Hematopoietic multipotent progenitor cell treated with erythropoietin and hydrocortisone succinate and interleukin-3 and kit ligand, for 17 days (in vitro differentiated cells): ENCODE results near the gene CNTN5.
"Not testable (repeated sequence)": the region's sequence is repeated elsewhere in the genome, so short reads cannot be mapped to it uniquely, and the experiment has no call there.

ENCODE experiments used
- DNase-seq: peaks from one replicate; pipeline ENCODE4 v3.0.0-alpha.2; 2015; ENCODE audit warnings: low spot score

The CNTN5 gene

GRCh38 chr11:99275521-99275920 lies 254.8 kb downstream of the CNTN5 start:
- DNase-seq: no peak

DNA sequence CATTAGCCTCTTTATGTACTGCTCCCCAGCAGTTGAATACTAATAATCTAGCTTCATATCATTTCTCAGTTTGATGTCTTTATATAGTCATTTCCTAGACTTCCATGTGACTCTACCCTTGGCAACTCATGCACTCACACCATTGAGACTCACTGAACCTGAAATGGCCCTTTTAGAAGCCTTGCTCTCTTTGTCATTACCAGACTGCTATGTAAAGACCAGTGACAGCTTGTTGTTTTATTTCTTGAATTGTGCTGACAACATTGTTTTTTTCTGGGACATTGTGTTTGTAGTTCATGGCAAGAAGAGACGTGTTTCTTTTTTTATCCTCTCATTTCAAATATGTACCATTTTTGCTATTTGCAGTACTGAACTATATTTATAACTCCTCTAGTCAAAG lies 256.5 kb downstream of the CNTN5 start:
- no peak for DNase-seq

DNA sequence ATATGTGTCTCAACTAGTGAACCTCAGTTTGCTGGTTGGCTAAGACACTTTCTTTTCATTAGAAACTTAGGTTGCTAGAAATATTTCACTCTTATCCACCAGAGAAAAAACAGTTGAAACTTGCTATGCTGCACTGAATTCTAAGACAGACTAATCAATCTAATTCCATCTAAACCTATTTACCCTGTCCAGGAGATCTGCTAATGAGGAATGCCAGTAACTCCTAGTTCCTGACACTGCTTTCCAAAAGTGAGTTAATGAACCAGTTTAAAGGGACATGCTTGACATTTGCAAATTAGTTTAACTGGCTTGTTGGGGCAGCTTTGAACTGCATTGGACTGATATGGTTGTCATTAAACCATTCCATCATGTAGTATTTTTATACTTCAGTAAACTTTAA lies 258.5 kb downstream of the CNTN5 start:
- DNase-seq: no peak

DNA sequence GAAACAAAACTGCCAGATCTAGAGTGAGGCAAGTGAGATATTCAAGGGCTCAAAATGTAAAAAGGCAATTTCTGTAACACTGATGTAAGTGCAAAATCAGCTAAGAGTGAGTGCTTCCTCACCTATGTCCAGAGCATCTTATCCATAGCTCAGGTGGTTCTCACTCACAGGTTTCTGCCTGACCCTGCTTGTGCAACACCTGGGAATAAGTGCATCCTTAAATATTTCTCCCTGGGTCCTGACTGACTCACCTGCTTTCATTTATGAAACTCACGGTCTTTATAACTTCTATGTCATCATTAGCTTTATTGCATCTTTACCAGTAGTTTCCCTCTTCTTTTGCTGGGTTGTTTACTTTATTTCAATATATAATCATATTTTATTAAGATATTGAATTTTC lies 260.6 kb downstream of the CNTN5 start:
- DNase-seq: no peak

DNA sequence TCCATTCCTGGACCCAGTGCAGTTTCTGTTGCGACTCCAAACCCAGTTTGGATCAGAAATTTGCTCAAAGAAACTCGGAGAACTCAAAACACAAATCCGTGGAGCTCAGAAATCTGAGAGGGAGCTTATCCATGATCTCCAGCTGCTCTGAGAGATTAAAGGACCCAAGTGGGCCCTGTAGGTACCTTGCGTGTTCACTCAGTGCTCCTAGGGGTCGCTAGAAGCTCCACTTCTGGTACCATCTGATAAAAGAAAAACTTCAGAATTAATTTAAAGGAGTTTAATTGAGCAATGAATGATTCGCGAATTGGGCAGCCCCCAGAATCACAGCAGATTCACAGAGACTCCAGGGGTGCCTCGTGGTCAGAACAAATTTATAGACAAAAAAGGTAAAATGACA lies 277.2 kb downstream of the CNTN5 start:
- not testable (repeated sequence) for DNase-seq

DNA sequence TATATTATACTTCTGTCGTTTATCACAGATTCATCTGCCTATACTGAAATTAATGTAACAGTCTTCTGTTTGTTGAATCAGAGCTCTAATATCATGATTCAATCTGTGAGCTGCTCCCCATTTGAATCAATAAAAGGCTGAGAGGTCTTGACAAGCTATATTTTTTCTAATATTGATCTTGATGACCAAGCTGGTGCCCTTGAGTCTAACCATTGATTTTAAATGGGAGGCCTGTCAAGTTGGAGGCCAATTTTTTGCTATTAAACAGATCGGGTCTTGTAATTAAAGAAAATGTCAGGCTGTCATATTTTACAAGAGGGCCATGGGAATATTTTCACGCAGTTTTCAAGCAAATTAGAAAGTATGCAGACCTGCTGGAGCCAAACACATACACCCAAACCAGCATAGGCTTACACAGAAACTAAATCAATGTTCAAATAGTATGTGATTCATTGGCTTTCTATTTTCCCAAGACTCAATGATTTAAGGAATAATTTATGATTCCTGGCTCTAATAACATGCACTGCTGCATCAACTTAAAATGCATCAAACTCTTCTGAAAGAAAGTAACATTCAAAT lies 286.9 kb downstream of the CNTN5 start:
- no peak for DNase-seq

DNA sequence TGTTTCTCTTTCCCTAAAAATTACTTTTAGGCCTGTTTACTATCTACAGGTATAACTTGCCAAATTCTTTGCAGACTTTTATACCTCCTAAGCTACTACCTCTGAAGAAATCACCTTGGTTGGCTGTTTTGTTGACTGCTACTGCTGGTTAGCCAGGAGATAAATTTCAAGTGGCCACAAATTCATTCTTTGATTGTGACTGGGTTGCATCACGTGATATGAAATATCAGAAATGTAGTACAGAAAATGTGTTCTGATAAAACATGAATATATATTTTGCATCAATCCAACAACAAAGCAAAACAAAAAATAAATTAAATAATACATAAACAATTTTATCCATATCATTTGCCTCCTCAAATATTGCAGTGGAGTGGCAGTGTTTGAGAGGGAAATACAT lies 291.1 kb downstream of the CNTN5 start:
- DNase-seq: no peak

DNA sequence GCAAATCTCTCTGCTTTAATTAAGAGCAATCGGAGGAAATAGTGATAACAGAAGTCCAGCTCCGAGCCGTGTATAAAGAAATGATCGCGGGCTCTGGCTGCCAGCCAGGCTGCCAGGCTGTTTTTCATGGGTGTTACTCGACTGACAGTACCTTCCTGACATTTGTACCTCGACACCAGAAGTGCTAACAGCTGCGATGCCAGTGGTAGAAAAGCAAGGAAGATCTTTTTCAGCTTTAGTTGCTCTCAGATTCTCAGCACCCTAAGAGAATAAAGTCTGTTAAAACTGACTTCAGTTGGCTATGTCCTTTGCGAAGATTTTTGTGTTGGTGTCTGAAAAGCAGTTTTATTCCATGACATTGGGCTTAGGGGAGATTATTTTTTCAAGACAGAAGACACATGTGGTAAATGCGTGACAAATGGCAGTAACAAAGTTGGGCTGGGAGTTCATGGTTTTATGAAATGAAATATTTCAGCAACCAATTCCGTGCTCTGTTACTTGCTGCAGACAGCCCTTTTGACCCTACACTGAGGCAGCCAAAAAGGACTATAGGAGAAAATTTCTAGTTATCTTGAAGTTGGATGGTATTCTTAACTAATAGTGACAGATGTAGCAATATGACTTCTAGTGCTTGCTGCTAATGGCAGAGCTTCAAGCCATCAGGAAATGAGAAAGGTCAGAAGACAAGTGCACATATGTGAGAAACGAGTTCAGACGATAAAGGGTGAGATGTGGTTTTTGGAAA lies 296.2 kb downstream of the CNTN5 start:
- DNase-seq: no peak

DNA sequence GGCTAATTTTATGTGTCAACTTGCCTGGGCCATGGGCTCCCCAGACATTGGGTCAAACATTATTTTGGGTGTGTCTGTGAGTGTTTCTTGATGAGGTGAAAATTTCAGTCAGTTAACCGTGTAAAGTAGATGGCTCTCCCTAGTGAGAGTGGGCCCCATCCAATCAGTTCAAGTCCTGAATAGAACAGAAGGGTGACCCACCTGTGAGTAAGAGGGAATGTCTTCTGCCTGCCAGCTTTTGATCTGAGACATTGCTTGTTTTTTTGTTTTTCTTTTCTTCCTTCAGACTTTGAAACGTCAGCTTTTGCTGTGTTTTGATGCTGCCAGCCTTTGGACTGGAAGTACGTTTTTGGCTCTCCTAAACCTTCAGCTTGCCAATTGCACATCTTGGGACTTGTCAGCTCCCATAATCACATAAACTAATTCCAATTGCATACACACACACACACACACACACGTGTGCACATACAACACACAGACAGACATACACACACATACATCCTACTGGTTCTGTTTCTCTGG lies 300.1 kb downstream of the CNTN5 start:
- DNase-seq: no peak

DNA sequence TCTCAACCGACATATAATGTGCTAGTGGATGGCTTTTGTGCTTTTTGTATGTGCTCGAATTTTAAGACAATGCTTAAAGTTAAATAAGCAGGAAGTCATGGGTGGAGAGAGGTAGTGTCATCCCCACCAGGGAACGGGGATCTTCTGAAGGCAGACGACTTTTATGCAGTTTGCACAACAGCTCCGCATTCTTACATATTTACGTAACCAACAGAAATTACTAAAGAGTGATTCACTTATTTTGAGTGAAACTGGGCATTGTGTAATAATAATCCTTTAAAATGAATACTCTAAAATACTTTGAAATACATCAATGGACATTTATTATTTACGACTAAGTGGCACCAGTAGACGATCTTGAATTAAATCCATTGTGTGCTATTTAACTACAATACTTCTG lies 305.1 kb downstream of the CNTN5 start:
- DNase-seq: no peak

DNA sequence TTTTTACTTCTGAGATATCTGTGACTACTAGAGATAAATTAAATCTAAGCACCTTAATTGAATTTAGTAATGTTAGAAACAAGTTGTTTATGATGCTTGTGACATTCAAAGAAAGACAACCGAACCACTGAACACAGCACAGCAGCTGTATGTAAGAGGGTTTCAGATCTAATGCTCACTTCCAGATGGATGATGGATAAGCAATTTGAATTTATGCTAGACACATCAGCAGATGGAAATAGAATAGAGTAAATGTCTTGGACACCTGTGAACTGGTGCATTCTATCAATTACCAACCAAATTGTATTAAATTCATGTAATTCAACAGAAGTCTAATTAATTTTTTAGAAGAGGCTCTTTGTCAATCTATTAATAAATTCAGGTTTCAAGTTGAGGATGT lies 306.3 kb downstream of the CNTN5 start:
- no peak for DNase-seq

GRCh38 chr11:99327527-99327926 lies 306.8 kb downstream of the CNTN5 start:
- no peak for DNase-seq

GRCh38 chr11:99333621-99334020 lies 312.9 kb downstream of the CNTN5 start:
- DNase-seq: no peak

DNA sequence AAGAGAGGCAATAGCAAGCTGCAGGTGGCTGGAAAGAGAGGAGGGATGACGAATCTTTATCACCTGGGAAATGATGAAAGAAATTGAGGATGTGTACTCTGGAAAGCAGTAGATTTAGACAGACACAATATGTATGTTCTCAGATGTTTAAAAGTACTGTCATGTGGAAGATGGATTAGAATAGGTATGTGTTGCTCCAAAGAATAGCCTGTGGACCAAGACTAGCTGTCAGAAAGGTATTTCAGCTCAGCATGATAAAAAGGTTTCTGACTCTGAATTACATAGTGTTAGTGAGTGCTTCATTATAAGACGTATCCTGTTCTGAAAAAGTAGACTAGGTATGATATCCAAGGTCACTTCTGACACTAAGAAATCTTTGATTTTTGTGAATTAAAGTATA lies 322.4 kb downstream of the CNTN5 start:
- no peak for DNase-seq

DNA sequence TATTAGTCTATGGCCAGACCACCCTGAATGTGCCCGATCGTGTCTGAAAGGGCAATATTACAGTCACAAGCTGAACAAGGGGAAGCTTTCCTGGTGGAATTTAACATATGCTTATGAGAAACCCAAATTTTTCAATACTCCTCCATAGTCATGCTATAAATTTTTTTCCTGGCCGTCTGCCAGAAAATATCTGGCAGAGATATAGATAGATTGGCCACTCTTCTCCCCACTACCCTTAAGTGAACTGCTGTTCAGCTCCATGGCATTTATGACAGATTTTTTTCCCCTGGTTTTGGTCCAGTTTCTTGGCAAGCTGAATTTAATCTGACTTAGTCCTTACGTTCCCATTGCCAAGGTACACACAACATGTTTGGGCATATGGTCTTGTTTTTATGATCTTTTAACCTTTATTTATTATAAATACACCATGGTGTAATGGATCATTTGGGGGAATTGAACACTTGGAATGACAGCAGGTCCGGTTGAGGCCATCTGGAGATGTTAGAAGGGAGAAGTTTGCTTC lies 328.5 kb downstream of the CNTN5 start:
- DNase-seq: no peak

GRCh38 chr11:99351624-99352023 lies 330.9 kb downstream of the CNTN5 start:
- DNase-seq: no peak

GRCh38 chr11:99352642-99353041 lies 331.9 kb downstream of the CNTN5 start:
- DNase-seq: no peak

DNA sequence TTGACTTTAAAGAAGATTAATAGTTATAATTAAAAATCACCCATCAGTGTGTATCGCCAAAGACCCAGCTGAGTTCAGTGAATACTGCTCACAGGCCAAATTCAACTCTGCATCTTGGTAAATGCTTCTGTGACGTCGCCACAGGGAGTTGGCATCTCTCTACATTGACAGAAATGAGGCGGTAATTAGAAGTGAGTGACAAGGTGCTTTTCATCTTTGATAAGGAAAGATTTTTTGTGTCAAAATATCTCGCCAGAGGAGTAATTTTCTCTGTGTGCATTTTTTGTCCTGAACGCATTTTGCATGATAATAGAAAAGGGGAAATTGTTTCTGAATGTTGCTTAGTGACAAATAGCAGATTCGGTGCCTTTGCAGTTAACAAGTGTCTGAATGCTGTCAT lies 345.8 kb downstream of the CNTN5 start:
- DNase-seq: no peak

DNA sequence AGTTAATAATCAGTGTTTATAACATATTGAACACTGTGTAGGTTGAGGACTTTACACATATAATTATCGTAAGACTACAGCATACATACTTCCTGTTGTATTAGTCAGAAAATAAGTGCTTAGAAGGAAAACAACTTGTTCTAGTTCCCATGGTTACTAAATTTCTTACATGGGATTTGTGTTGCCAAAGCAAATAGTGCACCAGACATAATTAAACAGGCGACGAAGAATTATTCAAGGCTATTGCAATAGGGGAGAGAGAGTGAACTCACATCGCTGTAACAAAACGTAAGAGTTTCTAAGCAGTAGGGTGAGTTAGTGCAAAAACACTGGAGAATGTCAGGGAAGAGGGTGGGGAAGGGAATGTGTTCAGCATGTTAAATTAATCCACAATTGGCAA lies 347.8 kb downstream of the CNTN5 start:
- no peak for DNase-seq

GRCh38 chr11:99370549-99371216 lies 349.9 kb downstream of the CNTN5 start:
- DNase-seq: no peak

GRCh38 chr11:99371257-99371656 lies 350.5 kb downstream of the CNTN5 start:
- DNase-seq: no peak

GRCh38 chr11:99376463-99376862 lies 355.7 kb downstream of the CNTN5 start:
- no peak for DNase-seq

- DNase-seq: no peak
These were observed 363.0 kb downstream of the CNTN5 start for GRCh38 chr11:99383648-99384245.
